Measurements from ENCODE around the gene ROS1. TPM values are rescaled to one million over a fixed set of nuclear protein-coding genes. Genes with fewer than 3 reads are reported as not detected.

The ROS1 gene
- total RNA-seq, 1 donor from 2014 or later, result 0.14 TPM

DNA sequence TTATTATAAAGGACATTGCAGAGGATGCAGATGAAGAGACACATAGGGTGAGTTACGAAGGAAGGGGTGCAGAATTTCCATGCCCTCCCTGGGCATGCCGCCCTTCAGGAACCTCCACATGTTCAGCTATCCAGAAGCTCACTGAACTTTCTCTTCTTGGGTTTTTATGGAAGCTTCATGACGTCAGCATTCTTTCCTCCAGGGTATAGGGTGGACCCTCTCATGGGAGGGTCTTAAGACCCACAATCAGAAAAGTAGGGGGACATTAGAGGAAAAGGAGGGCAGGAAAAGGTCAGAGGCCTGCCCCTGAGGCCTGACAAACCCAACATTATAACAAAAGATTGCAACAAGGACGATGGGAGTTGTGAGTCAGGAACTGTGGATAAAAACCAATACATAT lies 42.1 kb upstream of the ROS1 start:
- no peak for DNase-seq (ENCODE audit: low spot score, unreplicated experiment)
- TF ChIP-seq, protein P1, sequence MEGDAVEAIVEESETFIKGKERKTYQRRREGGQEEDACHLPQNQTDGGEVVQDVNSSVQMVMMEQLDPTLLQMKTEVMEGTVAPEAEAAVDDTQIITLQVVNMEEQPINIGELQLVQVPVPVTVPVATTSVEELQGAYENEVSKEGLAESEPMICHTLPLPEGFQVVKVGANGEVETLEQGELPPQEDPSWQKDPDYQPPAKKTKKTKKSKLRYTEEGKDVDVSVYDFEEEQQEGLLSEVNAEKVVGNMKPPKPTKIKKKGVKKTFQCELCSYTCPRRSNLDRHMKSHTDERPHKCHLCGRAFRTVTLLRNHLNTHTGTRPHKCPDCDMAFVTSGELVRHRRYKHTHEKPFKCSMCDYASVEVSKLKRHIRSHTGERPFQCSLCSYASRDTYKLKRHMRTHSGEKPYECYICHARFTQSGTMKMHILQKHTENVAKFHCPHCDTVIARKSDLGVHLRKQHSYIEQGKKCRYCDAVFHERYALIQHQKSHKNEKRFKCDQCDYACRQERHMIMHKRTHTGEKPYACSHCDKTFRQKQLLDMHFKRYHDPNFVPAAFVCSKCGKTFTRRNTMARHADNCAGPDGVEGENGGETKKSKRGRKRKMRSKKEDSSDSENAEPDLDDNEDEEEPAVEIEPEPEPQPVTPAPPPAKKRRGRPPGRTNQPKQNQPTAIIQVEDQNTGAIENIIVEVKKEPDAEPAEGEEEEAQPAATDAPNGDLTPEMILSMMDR (IDR thresholded peaks at IDR 0.05; ENCODE audit: unreplicated experiment), result no peak
- Mint-ChIP-seq H3K27me3 (peaks cover 8% of the 10 kb centered on the region), H3K36me3 (ENCODE audit: insufficient read depth) (no peaks in the 10 kb centered on the region), H3K9me3 (ENCODE audit: low read depth) (no peaks in the 10 kb centered on the region), H3K4me3 (ENCODE audit: low read depth) (no peak overlapping the region), H3K4me1 (ENCODE audit: low read depth) (no peaks in the 10 kb centered on the region), H3K27ac (no peak overlapping the region)

DNA sequence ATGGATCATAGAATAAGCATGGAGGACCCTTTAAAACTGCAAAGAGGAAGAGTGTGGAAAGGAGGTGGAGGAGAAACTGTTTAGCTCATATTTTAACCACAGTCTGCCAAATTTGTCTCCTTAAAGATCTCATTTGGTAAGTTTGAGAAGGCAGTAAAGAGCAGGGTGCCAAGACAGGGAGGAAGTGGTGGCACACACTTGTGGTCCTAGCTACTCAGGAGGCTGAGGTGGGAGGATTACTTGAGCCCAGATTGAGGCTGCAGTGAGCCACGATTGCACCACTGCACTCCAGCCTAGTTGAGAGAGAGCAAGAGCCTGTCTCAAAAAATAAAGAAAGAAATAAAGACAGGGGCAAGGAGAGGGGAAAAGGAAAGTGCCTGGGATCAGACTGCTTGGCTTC lies 39.9 kb upstream of the ROS1 start:
- TF ChIP-seq, protein P1 (IDR thresholded peaks at IDR 0.05; ENCODE audit: unreplicated experiment), result no peak
- Mint-ChIP-seq H3K27me3 (peaks cover 8% of the 10 kb centered on the region), H3K27ac (peak overlapping the region; percentile 8), H3K9me3 (ENCODE audit: low read depth) (no peaks in the 10 kb centered on the region), H3K36me3 (ENCODE audit: insufficient read depth) (no peaks in the 10 kb centered on the region), H3K4me1 (ENCODE audit: low read depth) (no peaks in the 10 kb centered on the region), H3K4me3 (ENCODE audit: low read depth) (no peak overlapping the region)
- DNase-seq (ENCODE audit: low spot score, unreplicated experiment), result no peak

DNA sequence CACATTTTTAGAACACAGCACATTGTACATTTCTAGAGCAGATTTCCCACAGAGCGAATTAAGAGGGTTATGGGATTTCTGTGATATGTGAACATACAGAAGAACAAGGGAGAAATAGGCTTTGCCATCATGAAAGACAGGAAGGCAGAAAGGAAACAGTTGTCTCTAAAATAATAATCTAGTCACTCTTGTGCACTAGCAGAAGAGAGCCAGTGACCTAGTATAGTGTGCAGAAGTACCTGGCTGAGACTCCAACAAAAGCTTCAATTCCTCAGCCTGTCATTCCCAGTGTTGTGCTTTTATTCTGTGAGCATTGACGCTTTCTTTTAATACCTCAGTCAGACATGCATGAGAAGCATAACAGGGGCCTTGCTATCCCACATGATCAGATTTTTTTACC lies 39.0 kb upstream of the ROS1 start:
- DNase-seq (ENCODE audit: low spot score, unreplicated experiment), result no peak
- no peaks in the 10 kb centered on the region for H3K36me3 Mint-ChIP-seq (ENCODE audit: insufficient read depth)
- TF ChIP-seq, protein P1 (IDR thresholded peaks at IDR 0.05; ENCODE audit: unreplicated experiment), result no peak
- H3K4me3 Mint-ChIP-seq (ENCODE audit: low read depth), result no peak overlapping the region
- no peaks in the 10 kb centered on the region for H3K9me3 Mint-ChIP-seq (ENCODE audit: low read depth)
- H3K27me3 Mint-ChIP-seq, result peaks cover 8% of the 10 kb centered on the region
- H3K4me1 Mint-ChIP-seq (ENCODE audit: low read depth), result no peaks in the 10 kb centered on the region
- H3K27ac Mint-ChIP-seq, result no peak overlapping the region

DNA sequence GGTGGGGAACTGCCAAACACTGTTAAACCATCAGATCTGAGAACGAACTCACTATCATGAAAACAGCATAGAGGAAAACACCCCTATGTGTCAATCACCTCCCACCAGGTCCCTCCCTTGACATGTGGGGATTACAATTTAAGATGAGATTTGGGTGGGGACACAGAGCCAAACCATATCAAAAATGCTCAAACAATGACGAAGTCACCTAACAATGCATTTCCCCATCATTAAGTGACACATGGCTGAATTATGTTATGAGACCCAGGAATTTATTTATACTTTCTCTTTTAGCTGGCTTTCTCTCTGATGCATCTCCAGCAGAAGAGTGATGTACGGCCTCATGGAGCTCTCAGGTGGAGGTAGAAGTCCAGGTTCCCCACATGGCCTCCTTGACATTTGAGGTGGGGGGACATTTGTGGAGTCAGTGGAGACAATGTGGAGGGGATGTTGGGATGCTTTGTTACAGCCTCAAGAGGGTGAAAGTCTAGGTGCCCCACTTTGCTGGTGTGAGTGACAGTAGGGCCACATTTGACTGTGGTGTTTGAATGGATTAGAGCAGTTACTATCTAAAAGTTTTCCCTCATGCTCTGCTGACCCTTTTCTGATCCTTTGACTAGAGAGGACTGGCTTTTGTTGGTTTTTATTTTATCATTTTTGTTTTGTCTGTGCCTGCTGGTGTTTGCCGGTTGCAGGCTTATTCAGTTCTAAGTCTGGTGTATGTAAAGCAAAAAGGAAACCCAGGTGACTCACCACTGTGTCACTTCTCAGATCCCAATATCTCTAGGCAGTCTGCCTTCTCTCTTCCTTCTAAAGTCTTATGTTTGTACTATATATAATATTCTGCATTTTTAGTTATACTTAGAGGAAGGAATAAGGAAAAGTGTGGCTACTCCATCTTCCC lies 38.3 kb upstream of the ROS1 start:
- DNase-seq (ENCODE audit: low spot score, unreplicated experiment), result no peak
- peaks cover 8% of the 10 kb centered on the region for H3K27me3 Mint-ChIP-seq
- H3K36me3 Mint-ChIP-seq (ENCODE audit: insufficient read depth), result no peaks in the 10 kb centered on the region
- H3K9me3 Mint-ChIP-seq (ENCODE audit: low read depth), result no peaks in the 10 kb centered on the region
- no peak overlapping the region for H3K4me3 Mint-ChIP-seq (ENCODE audit: low read depth)
- no peak overlapping the region for H3K27ac Mint-ChIP-seq
- TF ChIP-seq, protein P1 (IDR thresholded peaks at IDR 0.05; ENCODE audit: unreplicated experiment), result no peak
- H3K4me1 Mint-ChIP-seq (ENCODE audit: low read depth), result no peaks in the 10 kb centered on the region

DNA sequence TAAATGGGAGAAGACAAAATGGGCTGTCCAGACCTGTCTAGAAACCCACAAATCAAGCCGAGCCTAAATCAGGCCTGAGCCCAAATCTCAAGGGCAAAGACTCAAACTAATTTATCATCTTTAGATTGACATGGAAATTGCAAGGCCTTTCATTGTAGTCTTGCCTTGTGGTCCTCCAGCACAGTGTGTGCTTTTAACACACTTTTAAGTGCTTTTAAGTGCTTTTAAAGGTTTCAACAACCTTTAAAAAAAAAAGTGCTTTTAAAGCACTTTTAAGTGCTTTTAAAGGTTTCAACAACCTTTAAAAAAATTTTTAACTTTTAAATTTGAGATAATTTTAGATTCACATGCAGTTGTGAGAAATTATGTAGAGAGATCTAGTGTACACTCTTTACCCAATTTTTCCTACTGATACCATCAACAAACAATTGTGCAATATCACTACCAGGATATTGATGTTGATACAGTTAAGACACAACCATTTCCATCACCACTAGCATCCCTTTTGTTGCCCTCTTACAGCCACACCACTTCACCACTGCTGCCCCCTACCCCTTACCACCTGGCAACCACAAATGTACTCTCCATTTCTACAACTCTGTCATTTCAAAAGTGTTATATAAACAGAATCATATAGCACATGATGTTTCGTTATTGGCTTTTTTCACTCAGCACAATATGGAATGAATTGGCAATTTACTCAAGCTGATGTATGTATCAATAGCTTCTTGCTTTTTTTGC lies 33.6 kb upstream of the ROS1 start:
- TF ChIP-seq, protein P1 (IDR thresholded peaks at IDR 0.05; ENCODE audit: unreplicated experiment), result no peak
- Mint-ChIP-seq H3K4me1 (ENCODE audit: low read depth) (peaks cover 8% of the 10 kb centered on the region), H3K36me3 (ENCODE audit: insufficient read depth) (no peaks in the 10 kb centered on the region), H3K27me3 (no peaks in the 10 kb centered on the region), H3K27ac (no peak overlapping the region), H3K4me3 (ENCODE audit: low read depth) (no peak overlapping the region), H3K9me3 (ENCODE audit: low read depth) (no peaks in the 10 kb centered on the region)
- DNase-seq (ENCODE audit: low spot score, unreplicated experiment), result no peak
